NCI-H1092 (cell line): ENCODE data around the gene TMTC4.
"Not testable (repeated sequence)": the region's sequence is repeated elsewhere in the genome, so short reads cannot be mapped to it uniquely, and the experiment has no call there.

ENCODE experiments used
- DNase-seq: peaks from one replicate; lab custom pipeline; 2025; lab: John Stamatoyannopoulos, UW

The TMTC4 gene

GRCh38 chr13:100674572-100674871, at the start of gene TMTC4:
Gene TMTC4 (minus strand): TSS chr13:100674795. CDS start chr13:100670362, 4,433 bp downstream.
- no peak for DNase-seq

- DNase-seq = no peak
These were observed 47.9 kb upstream of the TMTC4 start for GRCh38 chr13:100722517-100722916.

- peak; percentile 60 for DNase-seq
These were observed 47.4 kb upstream of the TMTC4 start for GRCh38 chr13:100721885-100722512.

- DNase-seq = no peak
These were observed 41.0 kb upstream of the TMTC4 start for GRCh38 chr13:100715604-100716003.

GRCh38 chr13:100714478-100714877, 39.9 kb upstream of the TMTC4 start:
- no peak for DNase-seq

GRCh38 chr13:100710176-100710575, 35.6 kb upstream of the TMTC4 start:
- no peak for DNase-seq

- DNase-seq = no peak
These were observed 33.5 kb upstream of the TMTC4 start for GRCh38 chr13:100707818-100708740.

- DNase-seq = not testable (repeated sequence)
These were observed 23.7 kb upstream of the TMTC4 start for GRCh38 chr13:100698331-100698730.

GRCh38 chr13:100695509-100695773, 20.8 kb upstream of the TMTC4 start:
- no peak for DNase-seq

- no peak for DNase-seq
These were observed 20.3 kb upstream of the TMTC4 start for GRCh38 chr13:100694722-100695508.

- DNase-seq = no peak
These were observed 14.6 kb upstream of the TMTC4 start for GRCh38 chr13:100689191-100689590.

GRCh38 chr13:100680131-100680530, 5.5 kb upstream of the TMTC4 start:
- no peak for DNase-seq

- DNase-seq = not testable (repeated sequence)
These were observed 2.5 kb upstream of the TMTC4 start for GRCh38 chr13:100677128-100677527.

GRCh38 chr13:100675661-100676129, 1.1 kb upstream of the TMTC4 start:
- no peak for DNase-seq

- DNase-seq = peak; percentile 99
These were observed 471 bp upstream of the TMTC4 start for GRCh38 chr13:100674872-100675660.

GRCh38 chr13:100673713-100674571, 653 bp downstream of the TMTC4 start:
- peak; percentile 47 for DNase-seq

- DNase-seq = no peak
These were observed 1.3 kb downstream of the TMTC4 start for GRCh38 chr13:100673376-100673712.

GRCh38 chr13:100671389-100672182, 3.0 kb downstream of the TMTC4 start:
- DNase-seq = no peak

- no peak for DNase-seq
These were observed 6.2 kb downstream of the TMTC4 start for GRCh38 chr13:100668408-100668807.

- no peak for DNase-seq
These were observed 6.7 kb downstream of the TMTC4 start for GRCh38 chr13:100667894-100668293.
